Erythroblast (primary cell): ENCODE data around the gene RNF224.

Experiments used
- GATA1 ChIP-seq: IDR thresholded peaks from 2 replicates; pipeline ENCODE4 v1.6.1; 2011; ENCODE audit warnings: low read depth, mild to moderate bottlenecking, control low read depth, low read length, moderate library complexity
- POLR2A ChIP-seq: IDR thresholded peaks from 2 replicates; pipeline ENCODE4 v1.6.1; 2011; ENCODE audit warnings: mild to moderate bottlenecking, low read length

DNA sequence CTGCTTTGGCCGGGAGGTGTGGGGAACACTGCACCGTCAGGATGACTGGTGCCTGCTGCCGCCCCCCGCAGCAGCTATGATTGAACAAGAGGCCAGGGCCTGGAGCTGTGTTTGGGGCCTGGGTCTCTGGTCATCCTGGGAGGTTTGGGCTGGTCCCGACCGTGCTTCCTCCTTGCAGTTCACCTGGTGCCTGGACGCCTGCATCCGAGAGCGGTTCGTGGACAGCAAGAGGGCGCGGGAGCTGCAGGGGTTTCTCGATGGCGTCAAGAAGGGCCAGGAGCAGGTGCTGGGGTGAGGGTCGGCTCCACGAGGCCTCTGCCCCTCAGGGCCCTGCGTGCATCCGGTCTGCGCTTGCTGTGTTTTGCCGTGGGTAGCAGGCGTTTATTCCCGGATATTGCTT, 36.8 kb downstream of the RNF224 start:
- TF ChIP-seq POLR2A = no peak
- no peak for TF ChIP-seq GATA1
